ENCODE results near the gene COL20A1.

Gene COL20A1

DNA sequence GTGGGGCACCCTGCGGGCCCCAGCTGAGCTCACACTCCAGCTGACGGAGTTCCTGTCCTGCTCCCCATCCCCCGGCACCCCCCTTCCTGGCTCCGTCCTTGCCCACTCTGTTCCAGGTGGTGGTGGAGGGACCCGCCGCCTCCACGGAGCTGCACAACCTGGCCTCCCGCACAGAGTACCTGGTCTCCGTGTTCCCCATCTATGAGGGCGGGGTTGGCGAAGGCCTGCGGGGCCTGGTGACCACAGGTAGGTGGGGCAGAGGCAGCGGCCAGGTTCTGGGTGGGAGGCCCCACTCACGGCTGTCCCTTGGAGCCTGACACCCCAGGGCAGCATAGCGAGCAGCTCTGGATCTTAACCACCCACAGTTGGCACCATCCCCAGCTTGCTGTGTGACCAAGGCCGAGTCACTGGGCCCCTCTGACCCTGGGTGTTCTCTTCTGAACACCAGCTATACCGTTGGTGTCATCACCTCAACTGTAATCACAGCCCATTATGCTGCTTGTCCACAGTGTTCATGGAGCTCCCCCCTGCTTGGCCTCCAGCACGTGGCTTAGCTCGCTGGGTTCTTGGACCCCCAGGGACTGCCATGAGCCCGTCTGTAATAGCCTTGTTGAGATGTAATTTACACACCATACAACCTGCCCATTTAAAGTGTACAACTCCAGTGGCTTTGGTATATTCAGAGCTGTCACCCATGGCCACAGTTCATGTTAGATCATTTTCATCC is 17.4 kb downstream of the COL20A1 start:
- WGBS (ENCODE audit: insufficient coverage, insufficient read length): no CpG with 5 or more reads among the region's 20 CpGs
- H3K4me1 ChIP-seq (ENCODE audit: control insufficient read depth, insufficient read depth, low read length): no peaks in the 10 kb centered on the region
- no peak overlapping the region for H3K4me3 ChIP-seq (ENCODE audit: low read length)
- no peaks in the 10 kb centered on the region for H3K27me3 ChIP-seq (ENCODE audit: control insufficient read depth, insufficient read depth, low read length)
- no peaks in the 10 kb centered on the region for H3K9me3 ChIP-seq (ENCODE audit: control insufficient read depth, insufficient read depth, low read length)
- no peaks in the 10 kb centered on the region for H3K36me3 ChIP-seq (ENCODE audit: control insufficient read depth, insufficient read depth, low read length)
- DNase-seq (ENCODE audit: low read depth, low spot score): no peak
- H3K27ac ChIP-seq (ENCODE audit: low read length): no peak overlapping the region

DNA sequence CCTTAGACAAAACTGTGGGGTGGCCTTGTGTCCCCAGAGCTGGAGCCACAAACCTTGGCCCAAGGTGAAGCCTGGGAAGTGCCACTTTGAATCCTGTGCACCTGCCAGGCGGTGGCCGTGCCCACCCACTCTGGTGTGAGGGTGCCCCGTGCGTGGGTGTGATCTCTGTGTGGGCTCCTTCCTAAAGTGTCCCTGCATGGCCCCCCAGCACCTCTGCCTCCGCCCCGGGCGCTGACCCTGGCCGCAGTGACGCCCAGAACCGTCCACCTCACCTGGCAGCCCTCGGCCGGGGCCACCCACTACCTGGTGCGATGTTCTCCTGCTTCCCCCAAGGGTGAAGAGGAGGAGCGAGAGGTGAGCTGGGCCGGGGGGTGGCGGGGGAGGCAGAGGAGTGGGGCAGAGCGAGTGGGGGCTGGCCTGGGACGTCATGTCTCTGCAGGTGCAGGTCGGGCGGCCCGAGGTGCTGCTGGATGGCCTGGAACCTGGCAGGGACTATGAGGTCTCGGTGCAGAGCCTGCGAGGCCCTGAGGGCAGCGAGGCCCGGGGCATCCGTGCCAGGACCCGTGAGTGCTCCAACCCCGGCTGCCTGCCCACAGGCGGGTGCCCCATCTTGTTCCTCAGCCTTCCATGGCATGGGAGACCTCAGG is 18.3 kb downstream of the COL20A1 start:
- Histone ChIP-seq H3K27ac (ENCODE audit: low read length) (no peak overlapping the region), H3K9me3 (ENCODE audit: control insufficient read depth, insufficient read depth, low read length) (no peaks in the 10 kb centered on the region), H3K36me3 (ENCODE audit: control insufficient read depth, insufficient read depth, low read length) (no peaks in the 10 kb centered on the region), H3K4me1 (ENCODE audit: control insufficient read depth, insufficient read depth, low read length) (no peaks in the 10 kb centered on the region), H3K27me3 (ENCODE audit: control insufficient read depth, insufficient read depth, low read length) (no peaks in the 10 kb centered on the region), H3K4me3 (ENCODE audit: low read length) (no peak overlapping the region)
- WGBS (ENCODE audit: insufficient coverage, insufficient read length): no CpG with 5 or more reads among the region's 29 CpGs
- DNase-seq (ENCODE audit: low read depth, low spot score): no peak

DNA sequence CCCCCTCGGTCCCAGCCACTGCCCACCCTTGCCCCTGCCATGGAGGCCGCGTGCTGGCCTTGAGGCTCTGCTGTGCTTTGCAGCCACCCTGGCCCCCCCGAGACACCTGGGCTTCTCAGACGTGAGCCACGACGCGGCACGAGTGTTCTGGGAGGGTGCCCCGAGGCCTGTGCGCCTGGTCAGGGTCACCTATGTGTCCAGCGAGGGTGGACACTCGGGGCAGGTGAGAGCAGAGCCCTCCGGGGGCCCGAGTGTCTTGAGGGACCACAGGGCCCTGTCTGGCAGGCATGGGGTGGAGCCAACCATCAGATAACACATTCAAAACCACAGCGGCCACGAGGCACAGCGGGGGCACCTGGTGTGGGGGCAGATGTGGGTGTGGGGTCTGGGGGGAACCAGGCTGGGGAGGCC is 18.9 kb downstream of the COL20A1 start:
- no CpG with 5 or more reads among the region's 18 CpGs for WGBS (ENCODE audit: insufficient coverage, insufficient read length)
- no peak for DNase-seq (ENCODE audit: low read depth, low spot score)

GRCh38 chr20:63312273-63312672 is 19.3 kb downstream of the COL20A1 start:
- Histone ChIP-seq H3K36me3 (ENCODE audit: control insufficient read depth, insufficient read depth, low read length) (no peaks in the 10 kb centered on the region), H3K27ac (ENCODE audit: low read length) (no peak overlapping the region), H3K4me1 (ENCODE audit: control insufficient read depth, insufficient read depth, low read length) (no peaks in the 10 kb centered on the region), H3K27me3 (ENCODE audit: control insufficient read depth, insufficient read depth, low read length) (no peaks in the 10 kb centered on the region), H3K9me3 (ENCODE audit: control insufficient read depth, insufficient read depth, low read length) (no peaks in the 10 kb centered on the region), H3K4me3 (ENCODE audit: low read length) (no peak overlapping the region)
- WGBS (ENCODE audit: insufficient coverage, insufficient read length): no CpG with 5 or more reads among the region's 9 CpGs
- no peak for DNase-seq (ENCODE audit: low read depth, low spot score)

More for the DNA sequence above, 18.9 kb downstream of the COL20A1 start:
- Histone ChIP-seq H3K9me3 (ENCODE audit: control insufficient read depth, insufficient read depth, low read length) (no peaks in the 10 kb centered on the region), H3K27me3 (ENCODE audit: control insufficient read depth, insufficient read depth, low read length) (no peaks in the 10 kb centered on the region), H3K36me3 (ENCODE audit: control insufficient read depth, insufficient read depth, low read length) (no peaks in the 10 kb centered on the region), H3K4me1 (ENCODE audit: control insufficient read depth, insufficient read depth, low read length) (no peaks in the 10 kb centered on the region), H3K4me3 (ENCODE audit: low read length) (no peak overlapping the region), H3K27ac (ENCODE audit: low read length) (no peak overlapping the region)

DNA sequence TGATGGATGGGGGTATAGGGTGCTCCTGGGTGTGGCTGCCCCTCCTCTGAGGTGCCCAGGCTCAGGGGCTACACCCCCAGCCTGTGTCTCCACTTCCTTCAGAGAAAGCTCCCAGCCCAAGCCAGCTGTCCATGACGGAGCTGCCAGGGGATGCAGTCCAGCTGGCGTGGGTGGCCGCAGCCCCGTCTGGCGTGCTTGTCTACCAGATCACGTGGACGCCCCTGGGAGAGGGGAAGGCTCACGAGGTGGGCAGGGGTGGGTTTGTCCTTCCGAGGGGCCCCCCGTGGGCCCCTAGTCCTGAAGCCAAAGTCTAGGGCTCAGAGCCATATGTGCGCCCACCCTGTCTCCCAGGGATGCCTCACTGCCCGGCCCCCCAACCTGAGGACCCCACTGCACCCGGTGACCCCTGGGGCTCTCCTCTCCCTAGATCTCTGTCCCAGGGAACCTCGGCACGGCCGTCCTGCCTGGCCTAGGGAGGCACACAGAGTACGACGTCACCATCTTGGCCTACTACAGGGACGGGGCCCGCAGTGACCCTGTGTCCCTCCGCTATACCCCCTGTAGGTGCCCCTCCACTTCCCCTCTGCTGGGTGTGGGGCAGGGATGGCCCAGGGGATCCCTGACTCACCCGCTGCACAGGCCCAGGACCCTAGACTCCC is 19.8 kb downstream of the COL20A1 start:
- WGBS (ENCODE audit: insufficient coverage, insufficient read length): no CpG with 5 or more reads among the region's 22 CpGs
- Histone ChIP-seq H3K4me3 (ENCODE audit: low read length) (no peak overlapping the region), H3K36me3 (ENCODE audit: control insufficient read depth, insufficient read depth, low read length) (no peaks in the 10 kb centered on the region), H3K27ac (ENCODE audit: low read length) (no peak overlapping the region), H3K27me3 (ENCODE audit: control insufficient read depth, insufficient read depth, low read length) (no peaks in the 10 kb centered on the region), H3K4me1 (ENCODE audit: control insufficient read depth, insufficient read depth, low read length) (no peaks in the 10 kb centered on the region), H3K9me3 (ENCODE audit: control insufficient read depth, insufficient read depth, low read length) (no peaks in the 10 kb centered on the region)
- DNase-seq (ENCODE audit: low read depth, low spot score): no peak

GRCh38 chr20:63313349-63314014 is 20.5 kb downstream of the COL20A1 start:
- Histone ChIP-seq H3K4me3 (ENCODE audit: low read length) (no peak overlapping the region), H3K27ac (ENCODE audit: low read length) (no peak overlapping the region), H3K27me3 (ENCODE audit: control insufficient read depth, insufficient read depth, low read length) (no peaks in the 10 kb centered on the region), H3K9me3 (ENCODE audit: control insufficient read depth, insufficient read depth, low read length) (no peaks in the 10 kb centered on the region), H3K4me1 (ENCODE audit: control insufficient read depth, insufficient read depth, low read length) (no peaks in the 10 kb centered on the region), H3K36me3 (ENCODE audit: control insufficient read depth, insufficient read depth, low read length) (no peaks in the 10 kb centered on the region)
- DNase-seq (ENCODE audit: low read depth, low spot score): no peak
- no CpG with 5 or more reads among the region's 25 CpGs for whole genome bisulfite sequencing (ENCODE audit: insufficient coverage, insufficient read length)

GRCh38 chr20:63314015-63314471 is 21.1 kb downstream of the COL20A1 start:
- Histone ChIP-seq H3K27ac (ENCODE audit: low read length) (no peak overlapping the region), H3K27me3 (ENCODE audit: control insufficient read depth, insufficient read depth, low read length) (no peaks in the 10 kb centered on the region), H3K4me3 (ENCODE audit: low read length) (no peak overlapping the region), H3K36me3 (ENCODE audit: control insufficient read depth, insufficient read depth, low read length) (no peaks in the 10 kb centered on the region), H3K9me3 (ENCODE audit: control insufficient read depth, insufficient read depth, low read length) (no peaks in the 10 kb centered on the region), H3K4me1 (ENCODE audit: control insufficient read depth, insufficient read depth, low read length) (no peaks in the 10 kb centered on the region)
- no CpG with 5 or more reads among the region's 9 CpGs for WGBS (ENCODE audit: insufficient coverage, insufficient read length)
- DNase-seq (ENCODE audit: low read depth, low spot score): no peak

DNA sequence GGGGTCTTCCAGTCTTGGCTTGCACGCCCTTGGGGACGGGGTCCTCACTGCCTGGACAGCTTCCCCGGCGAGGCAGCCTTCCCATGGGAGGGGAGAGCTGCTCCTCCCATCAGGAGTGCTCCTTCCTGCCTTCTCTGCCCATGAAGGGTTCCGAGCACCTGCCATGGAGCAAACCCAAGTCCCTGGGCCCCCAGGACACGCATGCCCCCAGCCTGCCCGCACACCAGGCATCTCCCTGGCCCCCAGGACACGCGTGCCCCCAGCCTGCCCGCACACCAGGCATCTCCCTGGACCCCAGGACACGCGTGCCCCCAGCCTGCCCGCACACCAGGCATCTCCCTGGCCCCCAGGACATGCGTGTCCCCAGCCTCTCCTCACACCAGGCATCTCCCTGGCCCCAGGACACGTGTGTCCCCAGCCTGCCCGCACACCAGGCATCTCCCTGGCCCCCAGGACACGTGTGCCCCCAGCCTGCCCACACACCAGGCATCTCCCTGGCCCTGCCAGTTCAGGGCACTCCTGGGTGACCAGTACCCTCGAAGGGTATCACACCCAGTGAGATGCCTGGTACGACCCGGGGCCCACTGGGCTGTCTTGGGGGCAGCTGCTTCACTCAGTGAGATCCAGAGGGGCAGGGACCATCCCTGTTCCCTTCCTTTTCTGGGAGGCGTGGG is 21.7 kb downstream of the COL20A1 start:
- Histone ChIP-seq H3K4me1 (ENCODE audit: control insufficient read depth, insufficient read depth, low read length) (no peaks in the 10 kb centered on the region), H3K36me3 (ENCODE audit: control insufficient read depth, insufficient read depth, low read length) (no peaks in the 10 kb centered on the region), H3K9me3 (ENCODE audit: control insufficient read depth, insufficient read depth, low read length) (no peaks in the 10 kb centered on the region), H3K4me3 (ENCODE audit: low read length) (no peak overlapping the region), H3K27ac (ENCODE audit: low read length) (no peak overlapping the region), H3K27me3 (ENCODE audit: control insufficient read depth, insufficient read depth, low read length) (no peaks in the 10 kb centered on the region)
- no peak for DNase-seq (ENCODE audit: low read depth, low spot score)
- no CpG with 5 or more reads among the region's 21 CpGs for WGBS (ENCODE audit: insufficient coverage, insufficient read length)

- Histone ChIP-seq H3K36me3 (ENCODE audit: control insufficient read depth, insufficient read depth, low read length) (no peaks in the 10 kb centered on the region), H3K4me3 (ENCODE audit: low read length) (no peak overlapping the region), H3K4me1 (ENCODE audit: control insufficient read depth, insufficient read depth, low read length) (no peaks in the 10 kb centered on the region), H3K27me3 (ENCODE audit: control insufficient read depth, insufficient read depth, low read length) (no peaks in the 10 kb centered on the region), H3K9me3 (ENCODE audit: control insufficient read depth, insufficient read depth, low read length) (no peaks in the 10 kb centered on the region), H3K27ac (ENCODE audit: low read length) (no peak overlapping the region)
- no CpG with 5 or more reads among the region's 15 CpGs for WGBS (ENCODE audit: insufficient coverage, insufficient read length)
- no peak for DNase-seq (ENCODE audit: low read depth, low spot score)
These were observed 22.3 kb downstream of the COL20A1 start for GRCh38 chr20:63315240-63315689.

Measured in iPS DF 6.9 (cell line).